NT2/D1 (cell line): ENCODE data around the gene ABCA13.
A peak's percentile ranks its signal among the peaks of the same experiment; 100 is the strongest.

Experiments used
- DNase-seq: peaks from one replicate; pipeline ENCODE4 v3.0.0-alpha.2; 2011; ENCODE audit warnings: low read depth, low spot score
- H3K27me3 ChIP-seq: 2 replicates; pipeline ENCODE4 v1.6.0; 2011; ENCODE audit warnings: mild to moderate bottlenecking; ENCODE audit not compliant: insufficient read length, insufficient read depth
- H3K36me3 ChIP-seq: 2 replicates; pipeline ENCODE4 v1.6.1; 2011; ENCODE audit warnings: mild to moderate bottlenecking, low read length, mixed read lengths; ENCODE audit not compliant: insufficient read depth, insufficient read length
- H3K4me1 ChIP-seq: 2 replicates; pipeline ENCODE4 v1.5.1; 2011; ENCODE audit not compliant: insufficient read depth, insufficient read length
- H3K4me3 ChIP-seq: 2 replicates; pipeline ENCODE4 v1.5.1; 2011; ENCODE audit warnings: low read depth; ENCODE audit not compliant: insufficient read length
- H3K9ac ChIP-seq: 2 replicates; pipeline ENCODE4 v1.6.0; 2011; ENCODE audit warnings: low read depth; ENCODE audit not compliant: insufficient read length
- H3K9me3 ChIP-seq: 2 replicates; pipeline ENCODE4 v1.5.1; 2011; ENCODE audit warnings: mild to moderate bottlenecking, low read length; ENCODE audit not compliant: insufficient read depth
- SUZ12 ChIP-seq: IDR thresholded peaks from 2 replicates; pipeline ENCODE4 v1.6.1; 2011; ENCODE audit not compliant: insufficient read length, insufficient read depth; ENCODE audit errors: extremely low read depth
- YY1 ChIP-seq: IDR thresholded peaks from 2 replicates; pipeline ENCODE4 v1.6.1; 2011; ENCODE audit not compliant: insufficient read length, insufficient read depth
- ZNF274 ChIP-seq: IDR thresholded peaks from 2 replicates; pipeline ENCODE4 v1.6.1; 2011; ENCODE audit warnings: mild to moderate bottlenecking, low read depth, low read length

The ABCA13 gene

GRCh38 chr7:48551652-48552051 lies 380.4 kb downstream of the ABCA13 start:
- TF ChIP-seq SUZ12 (no peak), YY1 (no peak), ZNF274 (no peak)
- Histone ChIP-seq H3K9me3 (no peaks in the 10 kb centered on the region), H3K4me3 (no peak overlapping the region), H3K36me3 (no peaks in the 10 kb centered on the region), H3K4me1 (no peaks in the 10 kb centered on the region), H3K27me3 (no peaks in the 10 kb centered on the region), H3K9ac (no peak overlapping the region)
- DNase-seq: no peak

- no peaks in the 10 kb centered on the region for H3K36me3 ChIP-seq
- no peak overlapping the region for H3K9ac ChIP-seq
- no peak for TF ChIP-seq SUZ12
- no peak for TF ChIP-seq YY1
- no peak for TF ChIP-seq ZNF274
- H3K4me3 ChIP-seq: no peak overlapping the region
- H3K4me1 ChIP-seq: no peaks in the 10 kb centered on the region
- H3K9me3 ChIP-seq: no peaks in the 10 kb centered on the region; the same call in 1 of the 2 replicates
- no peaks in the 10 kb centered on the region for H3K27me3 ChIP-seq
- DNase-seq: no peak
Measured at GRCh38 chr7:48563334-48563733, 392.1 kb downstream of the ABCA13 start.

GRCh38 chr7:48575516-48575915 lies 404.3 kb downstream of the ABCA13 start:
- no peak for TF ChIP-seq SUZ12
- TF ChIP-seq YY1: no peak
- TF ChIP-seq ZNF274: no peak
- Histone ChIP-seq H3K9ac (no peak overlapping the region), H3K4me1 (no peaks in the 10 kb centered on the region), H3K4me3 (no peak overlapping the region), H3K36me3 (no peaks in the 10 kb centered on the region), H3K27me3 (no peaks in the 10 kb centered on the region), H3K9me3 (peaks cover 16% of the 10 kb centered on the region)
- no peak for DNase-seq

GRCh38 chr7:48587475-48587874 lies 416.2 kb downstream of the ABCA13 start:
- no peaks in the 10 kb centered on the region for H3K36me3 ChIP-seq
- H3K9me3 ChIP-seq: no peaks in the 10 kb centered on the region
- no peaks in the 10 kb centered on the region for H3K27me3 ChIP-seq
- H3K4me1 ChIP-seq: no peaks in the 10 kb centered on the region
- TF ChIP-seq YY1: no peak
- no peak for TF ChIP-seq ZNF274
- no peak for TF ChIP-seq SUZ12
- H3K9ac ChIP-seq: no peak overlapping the region
- no peak overlapping the region for H3K4me3 ChIP-seq
- DNase-seq: no peak

- no peaks in the 10 kb centered on the region for H3K9me3 ChIP-seq
- DNase-seq: no peak
- no peak overlapping the region for H3K9ac ChIP-seq
- no peaks in the 10 kb centered on the region for H3K36me3 ChIP-seq
- no peaks in the 10 kb centered on the region for H3K4me1 ChIP-seq
- no peak overlapping the region for H3K4me3 ChIP-seq
- TF ChIP-seq YY1 (no peak), SUZ12 (no peak), ZNF274 (no peak)
- H3K27me3 ChIP-seq: no peaks in the 10 kb centered on the region
Measured at GRCh38 chr7:48594349-48594748, 423.1 kb downstream of the ABCA13 start.

- Histone ChIP-seq H3K36me3 (no peaks in the 10 kb centered on the region), H3K9ac (no peak overlapping the region), H3K4me3 (no peak overlapping the region), H3K9me3 (no peaks in the 10 kb centered on the region), H3K27me3 (no peaks in the 10 kb centered on the region), H3K4me1 (no peaks in the 10 kb centered on the region)
- no peak for DNase-seq
- TF ChIP-seq YY1: no peak
- TF ChIP-seq ZNF274: no peak
- no peak for TF ChIP-seq SUZ12
Measured at GRCh38 chr7:48595756-48596155, 424.5 kb downstream of the ABCA13 start.

- TF ChIP-seq SUZ12 (no peak), ZNF274 (no peak), YY1 (no peak)
- Histone ChIP-seq H3K4me3 (no peak overlapping the region), H3K9ac (peak overlapping the region; percentile 2), H3K4me1 (peaks cover 7% of the 10 kb centered on the region), H3K36me3 (no peaks in the 10 kb centered on the region), H3K9me3 (0 out of 2 replicates have a peak, but pooled peaks cover 17% of the 10 kb centered on the region), H3K27me3 (no peaks in the 10 kb centered on the region)
- peak; percentile 57 for DNase-seq
Measured at GRCh38 chr7:48610705-48611104, 439.4 kb downstream of the ABCA13 start.
